Measurements from ENCODE around the gene ARF5.

ARF5 gene

GRCh38 chr7:127638197-127638596, 50.0 kb downstream of the ARF5 start:
- no peak for DNase-seq
